SK-N-SH (cell line): ENCODE data around the gene GOLGA6L7. TPM values are rescaled to one million over a fixed set of nuclear protein-coding genes. Genes with fewer than 3 reads are reported as not detected.
A peak's percentile ranks its signal among the peaks of the same experiment; 100 is the strongest.

Experiments used
- CTCF ChIA-PET: fragments of 300-600, 350-600 bp; formaldehyde crosslinking; extraction: SDS; loops from one replicate; lab custom pipeline; 2021; lab: Yijun Ruan, JAX
- POLR2A ChIA-PET: fragments of 350-600 bp; sonication (Branson Sonifier 250); formaldehyde crosslinking; extraction: SDS; loops from one replicate; lab custom pipeline; 2020; ENCODE audit warnings: antibody characterized with exemption, inconsistent platforms; lab: Yijun Ruan, JAX
- DNase-seq: peaks from one replicate; pipeline ENCODE4 v3.0.0; 2012
- H2AFZ ChIP-seq: fragments of 200-600 bp; sonication (generic); 2 replicates; pipeline ENCODE4 v1.8.1; 2016; ENCODE audit warnings: antibody characterized with exemption, mild to moderate bottlenecking, low read depth
- H3F3A ChIP-seq: fragments of 200-600 bp; sonication (generic); replicated peaks from 2 replicates; pipeline ENCODE3; 2016; ENCODE audit warnings: antibody characterized with exemption, mild to moderate bottlenecking; ENCODE audit not compliant: insufficient read depth
- H3K27ac ChIP-seq, 2 experiments: fragments of 200-500 bp in 1 of 2; fragments of 200-600 bp in 1 of 2; sonication (Bioruptor generic) in 1 of 2; sonication (generic), shearing (Covaris generic) in 1 of 2; 2 replicates each; pipeline versions ENCODE4 v1.5.1 to v1.6.1; 2014 to 2016; ENCODE audit warnings: low read depth in 2 of 2, inconsistent platforms in 1 of 2, low read length in 1 of 2, mild to moderate bottlenecking in 1 of 2, mixed read lengths in 1 of 2
- H3K27me3 ChIP-seq: fragments of 200-600 bp; sonication (generic), shearing (Covaris generic); 2 replicates; pipeline ENCODE4 v1.6.1; 2016; ENCODE audit warnings: mixed run types; ENCODE audit not compliant: insufficient read depth
- H3K36me3 ChIP-seq, 2 experiments: fragments of 200-500 bp in 1 of 2; fragments of 200-600 bp in 1 of 2; sonication (Bioruptor generic) in 1 of 2; sonication (generic) in 1 of 2; replicated peaks in 1 of 2; 2 replicates each; pipeline versions ENCODE3 to v1.5.1; 2014 to 2016; ENCODE audit warnings: low read length in 1 of 2, mild to moderate bottlenecking in 1 of 2; ENCODE audit not compliant: insufficient read depth in 2 of 2, control insufficient read depth in 1 of 2
- H3K4me1 ChIP-seq, 2 experiments: fragments of 200-500 bp in 1 of 2; fragments of 200-600 bp in 1 of 2; sonication (Bioruptor generic) in 1 of 2; sonication (generic), shearing (Covaris generic) in 1 of 2; 2 replicates each; pipeline versions ENCODE4 v1.5.1 to v1.6.1; 2014 to 2016; ENCODE audit warnings: low read depth in 1 of 2, low read length in 1 of 2, mixed run types in 1 of 2; ENCODE audit not compliant: insufficient read depth in 2 of 2, control insufficient read depth in 1 of 2
- H3K4me2 ChIP-seq: fragments of 200-600 bp; sonication (generic), shearing (Covaris generic); 2 replicates; pipeline ENCODE4 v1.6.1; 2017; ENCODE audit warnings: mixed run types
- H3K4me3 ChIP-seq, 2 experiments: fragments of 200-500 bp in 1 of 2; fragments of 200-600 bp in 1 of 2; sonication (Bioruptor generic) in 1 of 2; sonication (generic), shearing (Covaris generic) in 1 of 2; 2 replicates each; pipeline versions ENCODE4 v1.5.1 to v1.8.1; 2014 to 2016; ENCODE audit warnings: low read depth in 2 of 2, inconsistent platforms in 1 of 2, low read length in 1 of 2, mild to moderate bottlenecking in 1 of 2, mixed read lengths in 1 of 2, moderate library complexity in 1 of 2
- H3K79me2 ChIP-seq: fragments of 200-600 bp; sonication (generic); 2 replicates; pipeline ENCODE4 v1.8.1; 2017; ENCODE audit warnings: mild to moderate bottlenecking; ENCODE audit not compliant: insufficient read depth
- H3K9ac ChIP-seq: fragments of 200-600 bp; sonication (generic); 2 replicates; pipeline ENCODE4 v1.6.1; 2017; ENCODE audit warnings: mixed run types
- H3K9me2 ChIP-seq: fragments of 200-600 bp; sonication (generic); 2 replicates; pipeline ENCODE4 v1.6.1; 2017; ENCODE audit warnings: mixed run types
- H3K9me3 ChIP-seq: fragments of 200-600 bp; sonication (generic); 2 replicates; pipeline ENCODE4 v1.6.1; 2017; ENCODE audit warnings: mixed run types, mild to moderate bottlenecking, moderate library complexity
- H4K20me1 ChIP-seq: fragments of 200-600 bp; sonication (generic); 2 replicates; pipeline ENCODE4 v1.6.1; 2017; ENCODE audit warnings: mild to moderate bottlenecking, mixed run types; ENCODE audit not compliant: insufficient read depth
- CTCF ChIP-seq: fragments of 200-600 bp; sonication (generic); IDR thresholded peaks from 2 replicates; pipeline ENCODE4 v1.6.1; 2017; ENCODE audit warnings: antibody characterized with exemption, mild to moderate bottlenecking, moderate library complexity
- EP300 ChIP-seq, 2 experiments: IDR thresholded peaks; 2 replicates each; pipeline versions ENCODE4 v1.4.0 to v1.6.1; 2012; ENCODE audit warnings: borderline replicate concordance in 1 of 2, low read depth in 1 of 2, low read length in 1 of 2
- RAD21 ChIP-seq: IDR thresholded peaks from 2 replicates; pipeline ENCODE4 v1.6.1; 2012; ENCODE audit warnings: mild to moderate bottlenecking, low read length
- RCOR1 ChIP-seq: fragments of 150-350 bp; IDR thresholded peaks from 2 replicates; pipeline ENCODE4 v1.6.1; 2017; ENCODE audit warnings: antibody characterized with exemption, low read length
- REST ChIP-seq: IDR thresholded peaks from 2 replicates; pipeline ENCODE4 v1.6.1; 2012; ENCODE audit warnings: mild to moderate bottlenecking, low read depth, low read length, moderate library complexity
- RFX5 ChIP-seq: IDR thresholded peaks from 2 replicates; pipeline ENCODE4 v1.6.1; 2012; ENCODE audit warnings: mild to moderate bottlenecking, improper control_type of control experiment, low read length
- USF1 ChIP-seq: IDR thresholded peaks from 2 replicates; pipeline ENCODE4 v1.4.0; 2012; ENCODE audit warnings: low read depth, borderline replicate concordance
- YY1 ChIP-seq: IDR thresholded peaks from 2 replicates; pipeline ENCODE4 v1.4.0; 2012; ENCODE audit warnings: low read depth, mild to moderate bottlenecking
- WGBS: methylation state at CpG from one replicate; pipeline ENCODE4 v1.1.6; 2017; ENCODE audit warnings: low lambda C conversion rate; 5-methylcytosine and 5-hydroxymethylcytosine counted together
- polyA plus RNA-seq, 3 experiments: library from polyadenylated mRNA; depleted of rRNA; stranded (reverse); fragments of >200 nt; gene quantifications; 2 replicates each; pipeline ENCODE4 v1.2.3, GENCODE V29; 2012

The GOLGA6L7 gene
- polyA plus RNA-seq, 1 of the 3 experiments (the other 2 are of a cell fraction): not detected

- Histone ChIP-seq H4K20me1 (no peaks in the 10 kb centered on the region), H3K4me3 (no peak overlapping the region), H3K36me3 (no peaks in the 10 kb centered on the region), H3K27me3 (no peaks in the 10 kb centered on the region), H3K79me2 (no peaks in the 10 kb centered on the region), H3K9ac (no peak overlapping the region), H3K27ac (no peak overlapping the region), H3F3A (no peaks in the 10 kb centered on the region), H3K9me3 (no peaks in the 10 kb centered on the region), H3K4me2 (no peak overlapping the region), H3K4me1 (peaks cover 0 to 32% of the 10 kb centered on the region in 2 experiments; a peak in 1 of 4 replicates), H3K9me2 (no peaks in the 10 kb centered on the region), H2AFZ (no peak overlapping the region)
- 91% methylated on average over 8 of the region's 11 CpGs for WGBS
- POLR2A ChIA-PET: no interaction called here
- TF ChIP-seq RCOR1: no peak
- no peak for TF ChIP-seq USF1
- TF ChIP-seq EP300 (IDR thresholded peaks at IDR 0.05; ENCODE audit: borderline replicate concordance in 1 of 2, low read depth in 1 of 2, low read length in 1 of 2): no peak
- TF ChIP-seq RFX5: no peak
- TF ChIP-seq CTCF: no peak
- no peak for DNase-seq
- CTCF ChIA-PET: interaction anchor here (1.4 to 2.1 kb wide), 5 partner anchors 28 to 206 kb away, joined by 3 to 8 read pairs (median 5); no protein-coding TSS in a partner anchor
Measured at GRCh38 chr15:28884151-28884940, 35.9 kb upstream of the GOLGA6L7 start.

- H3K79me2 ChIP-seq: no peaks in the 10 kb centered on the region
- H4K20me1 ChIP-seq: no peaks in the 10 kb centered on the region
- H3K27me3 ChIP-seq: no peaks in the 10 kb centered on the region
- POLR2A ChIA-PET: no interaction called here
- H3K4me2 ChIP-seq: no peak overlapping the region
- H3K9me2 ChIP-seq: no peaks in the 10 kb centered on the region
- no peaks in the 10 kb centered on the region for H3F3A ChIP-seq
- H3K4me1 ChIP-seq: peaks cover 0 to 8% of the 10 kb centered on the region in 2 experiments; a peak in 1 of 4 replicates
- DNase-seq: peak; percentile 52
- H3K27ac ChIP-seq: no peak overlapping the region
- H3K4me3 ChIP-seq: no peak overlapping the region
- no peaks in the 10 kb centered on the region for H3K36me3 ChIP-seq
- CTCF ChIA-PET: interaction anchor here (0.8 to 1.1 kb wide), 4 partner anchors 39 to 103 kb away, joined by 3 read pairs; no protein-coding TSS in a partner anchor
- 90% methylated on average over 1 of the region's 1 CpG for WGBS
- no peaks in the 10 kb centered on the region for H3K9me3 ChIP-seq
- H3K9ac ChIP-seq: no peak overlapping the region
- no peak overlapping the region for H2AFZ ChIP-seq
- peak; percentile 39; the same call in 1 of the 2 replicates for TF ChIP-seq RAD21
- no peak for TF ChIP-seq YY1
- TF ChIP-seq REST: no peak
- TF ChIP-seq CTCF: 0 out of 2 replicates have a peak, but pooled peaks have one; percentile 6
- no peak for TF ChIP-seq RFX5
- TF ChIP-seq, all 33 proteins: peak for 2
Measured at GRCh38 chr15:28881600-28881999, 33.2 kb upstream of the GOLGA6L7 start.
